SKM-1 (cell line): ENCODE results near the gene CRYBB2.
"Not testable (repeated sequence)": the region's sequence is repeated elsewhere in the genome, so short reads cannot be mapped to it uniquely, and the experiment has no call there.

Experiments
- DNase-seq: peaks from one replicate; lab custom pipeline; 2025; ENCODE audit not compliant: unreplicated experiment; lab: John Stamatoyannopoulos, UW

Gene CRYBB2, protein sequence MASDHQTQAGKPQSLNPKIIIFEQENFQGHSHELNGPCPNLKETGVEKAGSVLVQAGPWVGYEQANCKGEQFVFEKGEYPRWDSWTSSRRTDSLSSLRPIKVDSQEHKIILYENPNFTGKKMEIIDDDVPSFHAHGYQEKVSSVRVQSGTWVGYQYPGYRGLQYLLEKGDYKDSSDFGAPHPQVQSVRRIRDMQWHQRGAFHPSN

DNA sequence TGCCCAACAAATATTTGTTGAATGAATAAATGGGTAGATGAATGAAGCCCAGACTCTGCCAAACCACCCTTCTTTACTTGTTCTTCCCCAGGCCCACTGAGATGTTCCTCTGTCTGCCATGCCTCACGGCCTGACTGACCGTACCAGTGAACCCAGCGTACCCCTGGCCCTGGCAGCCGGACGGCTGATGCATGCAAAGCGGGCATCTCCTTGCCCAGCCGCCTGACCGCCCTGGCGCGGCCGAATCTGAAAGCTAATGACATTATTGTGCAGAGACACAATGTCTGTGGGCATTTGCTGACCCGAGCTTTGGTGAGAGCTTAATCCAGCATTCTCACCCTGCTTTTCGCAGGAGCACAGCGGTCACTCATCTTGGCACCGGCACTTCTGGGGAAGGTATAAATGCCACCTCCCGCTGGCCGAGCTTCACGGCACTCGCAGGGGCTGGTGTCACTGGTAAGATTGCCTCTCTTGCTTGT is at the start of gene CRYBB2:
TSS of gene CRYBB2 (plus strand) at position 429 of the 479 bp plus-strand sequence. CDS start 1,791 bp downstream, outside the sequence.
- DNase-seq, result no peak

GRCh38 chr22:25170426-25170980 is 48.9 kb upstream of the CRYBB2 start:
- DNase-seq, result no peak

GRCh38 chr22:25172153-25172552 is 47.3 kb upstream of the CRYBB2 start:
- DNase-seq, result no peak

DNA sequence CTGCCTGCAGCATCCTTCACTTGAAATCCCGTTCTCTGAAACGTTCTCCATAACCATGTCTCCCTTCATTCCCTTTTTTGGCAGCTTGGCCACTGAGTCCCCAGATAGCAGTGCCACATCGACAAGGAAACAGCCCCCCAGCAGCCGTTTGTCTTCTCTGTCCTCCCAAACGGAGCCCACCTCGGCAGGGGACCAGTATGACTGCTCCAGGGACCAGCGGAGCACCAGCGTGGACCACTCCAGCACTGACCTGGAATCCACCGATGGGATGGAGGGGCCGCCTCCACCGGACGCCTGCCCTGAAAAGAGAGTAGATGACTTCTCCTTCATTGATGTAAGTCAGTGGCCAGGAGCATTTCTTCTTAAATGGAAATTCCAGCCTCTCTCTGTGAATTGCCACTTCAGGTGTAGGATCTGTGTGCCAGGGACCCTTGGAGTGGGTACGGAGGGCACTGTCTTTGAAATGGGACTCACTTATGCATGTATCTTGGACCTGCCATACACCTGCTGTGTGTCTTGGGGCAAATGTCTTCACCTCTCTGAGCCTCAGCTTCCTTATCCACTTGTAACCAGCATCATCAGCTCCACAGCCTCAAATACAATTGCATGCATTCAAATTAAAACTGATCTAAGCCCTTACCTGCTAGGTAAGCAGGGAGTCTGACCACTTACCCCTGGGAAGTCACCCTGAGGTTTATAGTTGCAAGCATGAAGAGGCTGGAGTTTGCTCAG is 45.1 kb upstream of the CRYBB2 start:
- no peak for DNase-seq

GRCh38 chr22:25174888-25175411 is 44.5 kb upstream of the CRYBB2 start:
- no peak for DNase-seq

DNA sequence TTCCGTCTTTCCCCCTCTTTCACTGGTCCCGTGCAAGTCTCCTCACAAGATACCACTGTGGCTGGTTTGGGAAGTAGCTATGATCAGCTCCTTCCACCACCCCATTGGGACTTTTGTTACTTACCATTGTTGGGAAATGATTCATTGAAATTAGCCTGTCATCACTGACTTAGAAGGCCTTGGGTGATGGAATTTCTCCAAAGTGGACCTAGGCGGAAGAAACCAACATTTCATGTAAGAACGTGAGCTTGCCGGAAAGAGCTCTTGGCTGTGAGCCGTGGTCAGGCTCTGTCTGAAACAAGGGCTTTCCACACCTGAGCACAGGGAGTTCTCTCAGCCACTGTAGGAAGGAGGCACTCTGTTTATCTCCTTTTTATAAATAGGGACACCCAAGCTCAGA is 43.3 kb upstream of the CRYBB2 start:
- DNase-seq, result no peak

GRCh38 chr22:25176799-25177198 is 42.6 kb upstream of the CRYBB2 start:
- DNase-seq, result no peak

GRCh38 chr22:25177226-25177625 is 42.2 kb upstream of the CRYBB2 start:
- DNase-seq, result no peak

DNA sequence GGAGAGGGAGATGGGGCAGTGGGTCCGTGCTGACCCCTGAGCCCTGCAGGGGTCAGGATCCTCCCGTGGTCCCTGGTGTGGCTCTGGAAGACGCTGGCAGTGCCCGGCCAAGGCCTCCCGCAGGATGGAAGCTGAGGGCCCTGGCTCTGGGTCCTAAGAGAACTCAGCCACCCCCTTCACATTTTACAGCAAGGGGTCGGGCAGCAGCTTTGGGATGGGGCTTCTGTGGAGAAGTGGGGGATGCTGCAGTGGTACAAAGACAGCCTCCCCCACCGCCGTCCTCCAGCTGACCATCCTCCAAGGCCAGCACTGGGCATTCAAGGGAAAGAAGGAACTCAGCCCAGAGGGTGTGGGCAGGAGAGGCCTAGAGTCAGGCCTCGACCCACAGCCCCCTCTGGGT is 41.5 kb upstream of the CRYBB2 start:
- no peak for DNase-seq

DNA sequence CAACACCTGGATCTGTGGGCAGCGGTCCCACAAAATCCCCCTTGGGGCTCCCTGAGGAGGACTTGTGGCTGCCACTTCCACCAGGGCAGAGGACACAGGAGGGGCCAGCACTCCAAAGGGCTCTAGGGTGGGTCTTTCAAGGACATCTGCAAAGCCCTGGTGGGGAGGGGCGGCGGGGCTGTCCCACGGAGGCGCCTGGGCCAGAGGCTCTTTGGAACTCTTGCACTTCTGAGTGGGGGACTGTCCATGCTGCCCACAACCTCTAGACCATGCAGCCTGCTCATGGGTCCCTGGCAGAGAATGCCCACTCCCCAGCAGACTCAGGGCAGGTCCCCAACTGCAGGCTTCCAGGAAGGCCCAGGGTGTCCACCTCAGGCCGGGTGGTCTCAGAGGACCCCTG is 41.1 kb upstream of the CRYBB2 start:
- DNase-seq, result not testable (repeated sequence)

DNA sequence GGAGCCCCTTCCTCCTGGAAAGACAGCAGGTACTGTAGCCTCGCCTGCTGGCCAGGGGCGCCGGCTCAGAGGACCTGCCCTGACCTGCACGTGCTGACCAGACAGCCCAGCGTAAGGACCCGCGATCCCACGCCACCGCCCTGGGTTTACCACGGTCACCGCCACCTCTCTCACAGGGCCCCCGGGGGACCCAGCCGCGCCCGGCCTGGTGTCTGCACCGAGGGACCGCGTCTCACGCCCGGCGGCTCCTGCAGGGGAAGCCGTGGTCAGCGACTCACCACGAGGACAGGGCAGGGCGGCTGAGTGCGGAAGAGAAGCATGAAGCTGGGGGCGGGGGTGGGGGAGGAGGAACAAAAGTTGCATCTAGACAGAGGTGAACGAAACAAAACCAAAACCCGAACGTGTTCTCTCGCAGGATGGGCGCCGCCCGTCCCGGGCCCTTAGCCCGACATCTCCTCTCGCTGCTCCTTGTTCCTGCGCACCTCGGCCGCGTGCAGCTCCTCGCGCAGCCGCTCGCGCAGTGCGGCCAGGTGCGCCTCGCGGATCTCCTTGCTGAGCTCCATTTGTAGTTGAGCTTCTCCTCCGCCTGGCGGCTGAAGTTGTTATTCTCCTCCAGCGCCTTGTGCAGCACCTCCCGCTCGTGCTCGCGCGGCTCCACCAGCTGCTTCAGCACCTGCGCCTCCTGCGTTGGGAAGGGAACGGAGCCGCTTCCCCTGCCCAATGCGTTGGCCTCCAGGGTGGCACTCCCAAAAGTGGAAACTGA is 40.4 kb upstream of the CRYBB2 start:
- DNase-seq, result not testable (repeated sequence)

DNA sequence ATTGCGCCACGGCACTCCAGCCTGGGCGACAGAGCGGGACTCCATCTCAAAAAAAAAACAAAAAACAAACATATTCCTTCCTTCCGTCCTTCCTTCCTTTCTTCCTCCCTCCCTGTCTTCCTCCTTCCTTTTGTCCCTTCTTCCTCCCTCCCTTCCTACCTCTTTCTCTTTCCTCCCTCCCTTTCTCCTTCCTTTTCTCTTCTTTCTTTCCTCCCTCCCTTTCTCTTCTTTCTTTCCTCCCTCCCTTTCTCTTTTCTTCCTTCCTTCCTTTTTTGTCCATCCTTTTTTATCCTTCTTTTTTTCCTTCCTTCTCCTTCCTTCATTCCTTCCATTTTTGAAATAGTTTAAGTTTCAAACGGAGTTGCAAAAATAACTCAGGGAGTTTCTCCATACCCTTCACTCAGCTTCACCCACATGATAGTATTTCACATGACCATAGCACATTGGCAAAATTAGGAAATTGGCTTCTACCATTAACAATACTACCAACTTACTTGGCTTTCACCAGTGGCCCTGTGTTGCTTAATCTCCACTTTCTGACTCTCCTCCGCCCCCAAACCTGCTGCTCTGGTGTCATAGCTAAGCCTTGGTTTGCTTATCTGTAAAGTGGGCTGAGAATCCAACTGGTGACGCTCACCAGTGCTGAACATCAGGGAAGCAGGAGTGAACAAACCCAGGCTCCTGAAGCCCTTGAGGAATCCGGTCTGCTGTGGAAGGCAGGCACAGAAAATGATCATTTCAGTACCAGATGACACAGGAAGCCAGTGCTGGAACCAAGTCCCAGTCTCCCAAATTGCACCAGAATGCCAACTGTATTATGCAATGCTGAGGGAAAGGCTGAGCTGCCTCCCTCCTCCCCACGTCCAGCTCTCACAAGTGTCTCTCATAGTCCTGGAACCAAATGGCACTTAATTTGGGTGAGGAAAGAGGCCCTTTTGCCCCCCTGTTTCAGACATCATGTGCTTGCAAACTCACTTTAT is 37.0 kb upstream of the CRYBB2 start:
- DNase-seq, result no peak

DNA sequence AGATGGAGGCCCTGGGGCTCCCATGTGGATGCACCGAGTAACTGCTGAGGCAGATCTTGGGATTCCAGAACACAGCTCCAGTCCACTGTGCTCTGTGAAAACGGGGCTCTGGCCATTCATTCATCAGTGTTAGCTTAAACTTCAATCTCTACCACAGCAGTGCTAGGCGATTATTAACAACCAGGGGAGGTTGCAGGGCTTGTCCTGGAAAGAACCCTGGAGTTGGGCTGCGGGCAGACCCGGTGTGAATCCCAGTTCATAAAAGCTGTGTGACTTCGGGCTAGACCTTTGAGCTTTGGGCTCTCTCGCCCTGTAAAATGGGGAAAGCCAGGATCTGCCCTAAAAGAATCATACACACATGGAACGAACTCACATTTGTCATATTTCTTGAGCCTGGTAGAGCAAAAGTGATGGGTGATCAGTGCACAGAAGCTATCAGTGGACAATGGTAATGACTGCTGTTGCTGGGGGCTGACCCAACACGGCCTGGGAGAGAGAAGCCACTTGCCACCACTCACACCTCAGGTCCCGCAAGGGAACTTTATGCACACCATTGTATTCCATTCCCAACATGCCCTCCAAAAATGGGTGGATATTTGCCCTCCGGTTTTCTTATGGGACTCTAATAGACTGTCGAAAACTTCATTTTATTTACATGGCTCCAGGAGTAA is 35.4 kb upstream of the CRYBB2 start:
- DNase-seq, result no peak

DNA sequence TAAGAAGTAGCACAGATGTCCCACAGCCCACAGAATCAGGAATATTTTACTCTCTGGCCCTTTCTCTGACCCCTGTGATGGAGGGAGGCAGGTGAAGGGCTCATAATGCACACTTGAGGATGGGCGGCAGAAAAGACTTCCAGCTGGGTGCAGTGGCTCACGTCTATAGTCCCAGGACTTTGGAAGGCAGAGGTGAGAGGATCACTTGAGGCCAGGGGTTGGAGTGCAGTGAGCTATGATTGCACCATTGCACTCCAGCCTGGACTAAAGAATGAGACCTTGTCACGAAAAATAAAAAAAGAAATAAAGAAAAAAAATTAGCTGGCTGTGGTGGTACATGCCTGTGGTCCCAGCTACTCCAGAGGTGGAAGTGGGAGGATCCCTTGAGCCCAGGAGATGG is 33.3 kb upstream of the CRYBB2 start:
- no peak for DNase-seq

DNA sequence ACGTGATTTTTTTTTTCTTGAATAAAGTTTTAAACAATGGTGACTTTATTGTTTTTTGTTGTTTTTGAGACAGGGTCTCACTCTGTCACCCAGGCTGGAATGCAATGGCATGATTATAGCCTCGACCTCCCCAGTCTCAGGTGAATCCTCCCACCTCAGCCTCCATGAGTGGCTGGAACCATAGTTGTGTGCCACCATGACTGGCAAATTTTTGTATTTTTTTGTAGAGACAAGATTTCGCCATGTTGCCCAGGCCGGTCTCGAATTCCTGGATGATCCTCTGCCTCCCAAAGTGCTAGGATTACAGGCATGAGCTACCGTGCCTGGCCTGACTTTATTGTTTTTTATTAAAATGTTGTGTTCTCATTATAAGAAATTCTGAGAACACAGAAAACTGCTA is 32.0 kb upstream of the CRYBB2 start:
- DNase-seq, result no peak

- no peak for DNase-seq
Measured at GRCh38 chr22:25192406-25192805, 27.0 kb upstream of the CRYBB2 start.

DNA sequence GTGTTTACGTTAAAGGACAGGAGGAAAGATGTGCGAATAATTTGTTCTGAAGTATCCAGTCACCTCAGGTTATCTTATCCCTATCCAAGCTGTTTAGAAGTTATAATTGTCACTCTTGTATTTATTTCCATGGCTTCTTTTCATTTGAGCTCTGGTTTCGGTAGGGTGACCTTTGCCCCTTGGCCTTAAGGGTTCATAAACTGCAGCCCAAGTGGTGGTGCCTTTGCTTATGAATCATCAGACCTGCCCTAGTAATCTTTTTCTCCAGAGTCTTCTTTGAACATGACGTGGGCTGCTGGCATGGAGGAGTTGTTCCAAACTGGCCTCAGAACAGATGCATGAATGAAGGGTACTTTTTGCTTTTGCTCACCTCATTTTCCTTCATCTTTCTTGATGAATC is 26.3 kb upstream of the CRYBB2 start:
- no peak for DNase-seq

- DNase-seq, result no peak
Measured at GRCh38 chr22:25193548-25193947, 25.9 kb upstream of the CRYBB2 start.

DNA sequence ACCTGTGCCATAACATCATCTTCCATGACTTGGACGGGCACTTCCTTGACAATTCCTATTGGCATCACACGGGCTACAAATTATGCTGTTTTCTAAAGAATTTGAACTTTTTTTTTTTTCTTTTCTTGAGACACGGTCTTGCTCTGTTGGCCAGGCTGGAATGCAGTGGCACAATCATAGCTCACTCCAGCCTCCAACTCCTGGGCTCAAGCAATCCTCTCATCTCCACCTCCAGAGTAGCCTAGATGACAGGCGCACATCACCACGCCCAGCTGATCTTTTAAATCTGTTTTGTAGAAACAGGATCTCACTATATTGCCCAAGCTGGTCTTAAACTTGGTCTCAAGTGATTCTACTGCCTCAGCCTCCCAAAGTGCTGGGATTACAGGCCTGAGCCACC is 23.1 kb upstream of the CRYBB2 start:
- DNase-seq, result no peak

- DNase-seq, result no peak
Measured at GRCh38 chr22:25197340-25197739, 22.1 kb upstream of the CRYBB2 start.
